H1 (cell line): Measurements from ENCODE around the gene DENND10. TPM values are rescaled to one million over a fixed set of nuclear protein-coding genes. Genes with fewer than 3 reads are reported as not detected.

Source experiments
- CTCF ChIA-PET: fragments of 300-600 bp; sonication (Branson Sonifier 250); formaldehyde crosslinking; loops from one replicate; lab custom pipeline; 2021; ENCODE audit not compliant: partially characterized antibody; lab: Charles Lee
- POLR2A ChIA-PET: fragments of 300-600 bp; sonication (Branson Sonifier 250); formaldehyde crosslinking; loops from one replicate; lab custom pipeline; 2021; ENCODE audit warnings: inconsistent platforms; ENCODE audit not compliant: partially characterized antibody; lab: Charles Lee
- DNase-seq, 2 experiments: peaks; one replicate each; pipeline versions ENCODE4 v3.0.0 to v3.0.0-alpha.2; 2010 to 2022; ENCODE audit warnings: low spot score in 2 of 2, low read depth in 1 of 2, mixed read lengths in 1 of 2
- FAIRE-seq: peaks from 2 replicates; lab custom pipeline; 2011; peaks lifted over from hg19 to GRCh38; lab: Jason Lieb, UNC
- H2AFZ ChIP-seq: 2 replicates; pipeline ENCODE4 v1.8.1; 2012; ENCODE audit warnings: low read length, inconsistent platforms
- H2AK5ac ChIP-seq: 2 replicates; pipeline ENCODE4 v1.6.1; 2013; ENCODE audit warnings: low read depth, low read length
- H2BK120ac ChIP-seq: replicated peaks from 2 replicates; pipeline ENCODE3; 2013; ENCODE audit warnings: low read depth, low read length, inconsistent platforms
- H2BK12ac ChIP-seq: 2 replicates; pipeline ENCODE4 v1.6.1; 2013; ENCODE audit warnings: low read depth, low read length
- H2BK15ac ChIP-seq: 2 replicates; pipeline ENCODE4 v1.6.1; 2013; ENCODE audit warnings: low read length
- H2BK20ac ChIP-seq: 2 replicates; pipeline ENCODE4 v1.6.1; 2013; ENCODE audit warnings: low read length
- H2BK5ac ChIP-seq: 2 replicates; pipeline ENCODE4 v1.6.1; 2013; ENCODE audit warnings: low read depth, low read length
- H3K14ac ChIP-seq: 2 replicates; pipeline ENCODE4 v1.6.1; 2013; ENCODE audit warnings: inconsistent platforms; ENCODE audit not compliant: insufficient read length
- H3K18ac ChIP-seq: 2 replicates; pipeline ENCODE4 v1.6.1; 2013; ENCODE audit warnings: low read length; ENCODE audit errors: extremely low read depth
- H3K23ac ChIP-seq: 2 replicates; pipeline ENCODE4 v1.6.1; 2013; ENCODE audit warnings: inconsistent platforms; ENCODE audit not compliant: insufficient read length
- H3K23me2 ChIP-seq: 2 replicates; pipeline ENCODE4 v1.6.1; 2013; ENCODE audit warnings: low read depth, low read length
- H3K27ac ChIP-seq: 2 replicates; pipeline ENCODE4 v1.6.1; 2011; ENCODE audit warnings: low read depth, low read length, inconsistent platforms
- H3K27me3 ChIP-seq, 4 experiments: replicated peaks in 1 of 4; 1 replicate in 1 of 4; 2 replicates in 3 of 4; pipeline versions ENCODE4 v1.6.1 to v1.8.1; 2011 to 2013; ENCODE audit warnings: low read length in 3 of 4, mild to moderate bottlenecking in 3 of 4, inconsistent platforms in 2 of 4, mixed read lengths in 2 of 4, moderate library complexity in 1 of 4; ENCODE audit not compliant: control insufficient read depth in 3 of 4, insufficient read depth in 3 of 4; ENCODE audit errors: extremely low read depth in 1 of 4
- H3K36me3 ChIP-seq, 4 experiments: 2 replicates each; pipeline versions ENCODE4 v1.6.1 to v1.8.1; 2011 to 2013; ENCODE audit warnings: mild to moderate bottlenecking in 4 of 4, low read length in 3 of 4, moderate library complexity in 2 of 4, control low read depth in 1 of 4, inconsistent platforms in 1 of 4; ENCODE audit not compliant: insufficient read depth in 4 of 4, control insufficient read depth in 2 of 4
- H3K4ac ChIP-seq: replicated peaks from 2 replicates; pipeline ENCODE3; 2013; ENCODE audit warnings: low read length, low read depth, mixed read lengths, inconsistent platforms; ENCODE audit not compliant: insufficient read length
- H3K4me1 ChIP-seq, 4 experiments: replicated peaks in 1 of 4; 1 replicate in 1 of 4; 2 replicates in 3 of 4; pipeline versions ENCODE4 v1.6.1 to v1.8.1; 2011 to 2013; ENCODE audit warnings: low read length in 3 of 4, inconsistent platforms in 2 of 4, mixed read lengths in 1 of 4; ENCODE audit not compliant: insufficient read depth in 4 of 4, control insufficient read depth in 3 of 4
- H3K4me2 ChIP-seq, 2 experiments: 2 replicates each; pipeline versions ENCODE4 v1.6.1 to v1.8.1; 2011 to 2013; ENCODE audit warnings: low read depth in 2 of 2, low read length in 2 of 2, control low read depth in 1 of 2, inconsistent platforms in 1 of 2, mild to moderate bottlenecking in 1 of 2; ENCODE audit not compliant: insufficient read depth in 1 of 2
- H3K4me3 ChIP-seq, 4 experiments: fragments of 200-600, 300-600 bp in 1 of 4; sonication (generic), shearing (Covaris generic), sonication (Bioruptor Twin) in 1 of 4; 2 replicates each; pipeline versions ENCODE4 v1.5.1 to v1.8.1; 2011 to 2016; ENCODE audit warnings: low read length in 4 of 4, low read depth in 3 of 4, control low read depth in 2 of 4, inconsistent platforms in 2 of 4, mild to moderate bottlenecking in 2 of 4, mixed read lengths in 1 of 4, moderate library complexity in 1 of 4; ENCODE audit not compliant: insufficient read depth in 2 of 4; ENCODE audit errors: extremely low read depth in 1 of 4
- H3K56ac ChIP-seq: replicated peaks from 2 replicates; pipeline ENCODE3; 2013; ENCODE audit warnings: low read depth, mild to moderate bottlenecking, mixed read lengths, low read length, inconsistent platforms; ENCODE audit not compliant: insufficient read length
- H3K79me1 ChIP-seq: 2 replicates; pipeline ENCODE4 v1.6.1; 2013; ENCODE audit warnings: low read depth, low read length, control low read depth
- H3K79me2 ChIP-seq, 2 experiments: 2 replicates each; pipeline versions ENCODE4 v1.6.1 to v1.8.1; 2012 to 2013; ENCODE audit warnings: low read length in 2 of 2, mild to moderate bottlenecking in 2 of 2, inconsistent platforms in 1 of 2; ENCODE audit not compliant: insufficient read depth in 2 of 2, control insufficient read depth in 1 of 2
- H3K9ac ChIP-seq, 4 experiments: replicated peaks in 1 of 4; 1 replicate in 1 of 4; 2 replicates in 3 of 4; pipeline versions ENCODE4 v1.6.1 to v1.8.1; 2011 to 2013; ENCODE audit warnings: low read depth in 3 of 4, low read length in 3 of 4, control low read depth in 2 of 4, mild to moderate bottlenecking in 2 of 4, moderate library complexity in 2 of 4, inconsistent platforms in 1 of 4; ENCODE audit errors: extremely low read depth in 1 of 4
- H3K9me3 ChIP-seq, 2 experiments: 2 replicates each; pipeline versions ENCODE4 v1.6.1 to v1.8.1; 2012 to 2013; ENCODE audit warnings: mild to moderate bottlenecking in 2 of 2, moderate library complexity in 2 of 2, control low read depth in 1 of 2, inconsistent platforms in 1 of 2, low read depth in 1 of 2, low read length in 1 of 2, mixed read lengths in 1 of 2; ENCODE audit not compliant: insufficient read depth in 2 of 2
- H4K20me1 ChIP-seq, 2 experiments: replicated peaks in 1 of 2; 2 replicates each; pipeline versions ENCODE3 to v1.8.1; 2011 to 2013; ENCODE audit warnings: inconsistent platforms in 2 of 2, low read length in 2 of 2, mild to moderate bottlenecking in 1 of 2; ENCODE audit not compliant: insufficient read depth in 2 of 2, control insufficient read depth in 1 of 2
- H4K5ac ChIP-seq: 2 replicates; pipeline ENCODE4 v1.6.1; 2013; ENCODE audit warnings: low read length, low read depth, mixed read lengths, inconsistent platforms; ENCODE audit not compliant: insufficient read length
- H4K8ac ChIP-seq: 2 replicates; pipeline ENCODE4 v1.8.0; 2013; ENCODE audit warnings: mild to moderate bottlenecking, moderate library complexity, low read length, inconsistent platforms; ENCODE audit not compliant: insufficient read depth; ENCODE audit errors: extremely low read depth
- H4K91ac ChIP-seq: replicated peaks from 2 replicates; pipeline ENCODE3; 2013; ENCODE audit warnings: low read length, mixed read lengths, inconsistent platforms; ENCODE audit not compliant: insufficient read length
- CBX5 ChIP-seq: fragments of 300-800, 300-1000 bp; sonication (generic); IDR thresholded peaks from 2 replicates; pipeline ENCODE4 v1.7.1; 2016; ENCODE audit warnings: antibody characterized with exemption, low read length, low read depth
- CHD2 ChIP-seq: IDR thresholded peaks from 2 replicates; pipeline ENCODE4 v1.6.1; 2012; ENCODE audit warnings: low read length, improper control_type of control experiment
- CREB1 ChIP-seq: IDR thresholded peaks from 2 replicates; pipeline ENCODE4 v1.6.1; 2012; ENCODE audit warnings: inconsistent platforms
- JUN ChIP-seq: IDR thresholded peaks from 2 replicates; pipeline ENCODE4 v1.6.1; 2011; ENCODE audit warnings: low read depth, mild to moderate bottlenecking, improper control_type of control experiment, low read length
- KDM4A ChIP-seq: IDR thresholded peaks from one replicate; pipeline ENCODE4 v1.7.1; 2012; ENCODE audit warnings: low read depth, mild to moderate bottlenecking, moderate library complexity, low read length, inconsistent platforms; ENCODE audit not compliant: severe bottlenecking
- SIX5 ChIP-seq: IDR thresholded peaks from 2 replicates; pipeline ENCODE4 v1.6.1; 2011; ENCODE audit warnings: mild to moderate bottlenecking, low read depth, low read length
- TAF7 ChIP-seq: optimal IDR thresholded peaks from 2 replicates; pipeline ENCODE3; 2011; ENCODE audit warnings: low read depth, mild to moderate bottlenecking, inconsistent platforms, low read length, moderate library complexity, borderline replicate concordance
- WGBS, 2 experiments: shearing (Covaris generic) in 1 of 2; methylation state at CpG; one replicate each; pipeline versions ENCODE4 v1.1.6 to v1.1.7; 2013 to 2015; ENCODE audit warnings: low lambda C conversion rate in 2 of 2, mixed read lengths in 2 of 2, inconsistent platforms in 1 of 2, low coverage in 1 of 2, missing lambda C conversion rate in 1 of 2; ENCODE audit not compliant: insufficient replicate concordance in 2 of 2, insufficient coverage in 1 of 2, insufficient read length in 1 of 2; ENCODE audit errors: extremely low coverage in 1 of 2, missing lambda C conversion rate in 1 of 2; 5-methylcytosine and 5-hydroxymethylcytosine counted together
- polyA plus RNA-seq, 7 experiments: library from polyadenylated mRNA; depleted of rRNA in 3 of 7; stranded (reverse) in 5 of 7; unstranded in 2 of 7; fragments of >200 nt in 5 of 7; fragments of 200-250 nt in 2 of 7; gene quantifications; 1 replicate in 5 of 7; 2 replicates in 1 of 7; 4 replicates in 1 of 7; pipeline versions ENCODE4 v1.2.1 to v1.2.3, GENCODE V29; 2011 to 2013; ENCODE audit warnings: missing spikeins in 2 of 7, mixed read lengths in 2 of 7
- total RNA-seq: library from RNA; stranded (reverse); fragmentation: NEBNext Ultra II Directional; extraction: Animal tissue kit (Norgen Biotek cat#: 25700); gene quantifications from 2 replicates; pipeline ENCODE4 v1.2.1, GENCODE V29; 2021

The DENND10 gene
- total and polyA plus RNA-seq, 2 of the 8 experiments (the other 6 are each of a cell fraction or from before 2014, with no cell fraction given), result 49.3 to 64.4 TPM

DNA sequence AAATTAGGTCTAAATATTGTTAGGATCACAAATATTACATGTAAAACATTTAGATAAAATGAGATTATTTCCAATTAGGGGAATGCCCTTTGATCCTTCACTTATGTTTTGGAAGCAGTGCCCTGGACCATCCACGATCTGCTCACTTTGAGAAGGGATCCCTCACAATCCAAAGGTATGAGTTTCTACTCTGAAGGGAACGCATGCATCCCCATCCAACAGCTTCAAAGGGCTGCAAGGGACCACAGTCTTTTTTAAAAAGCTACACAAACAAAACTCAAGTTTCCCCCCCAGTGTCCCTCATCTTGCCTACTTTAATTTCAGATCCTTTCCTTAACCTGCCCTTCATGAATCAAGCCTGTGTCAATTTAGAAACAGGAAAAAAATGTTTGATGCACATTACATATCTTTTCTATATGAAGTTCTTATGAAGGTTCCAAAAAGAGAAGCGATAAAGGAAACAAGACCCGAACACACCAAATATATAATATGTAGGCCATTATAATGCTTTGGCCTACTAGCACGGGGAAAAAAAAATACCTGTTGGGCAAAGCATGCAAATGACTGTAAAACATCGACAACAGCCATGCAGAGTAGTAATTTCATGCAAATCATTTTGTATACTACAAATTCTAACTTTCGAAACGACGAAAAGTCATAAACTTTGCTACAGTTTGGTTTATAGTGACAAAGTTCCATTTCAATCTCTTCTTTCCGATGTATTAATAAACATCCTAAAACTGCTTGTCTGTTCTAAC is 25.3 kb upstream of the DENND10 start:
- no peaks in the 10 kb centered on the region for H3K9me3 ChIP-seq
- no peak overlapping the region for H4K8ac ChIP-seq
- ChIA-PET POLR2A (interaction anchor here (0.7 to 4.2 kb wide), 10 partner anchors 8 to 121 kb away, joined by 3 to 30 read pairs (median 8); partner anchors contain the start of genes DENND10 and NANOS1), CTCF (no interaction called here)
- H3K14ac ChIP-seq, result no peak overlapping the region
- no peak overlapping the region for H2BK5ac ChIP-seq
- FAIRE-seq (no peak), DNase-seq (no peak)
- no peak overlapping the region for H2BK15ac ChIP-seq
- peak overlapping the region; percentile 21 for H4K5ac ChIP-seq
- TF ChIP-seq TAF7 (no peak), SIX5 (no peak), JUN (no peak), CBX5 (no peak), KDM4A (no peak), CREB1 (no peak), CHD2 (no peak)
- H3K4me2 ChIP-seq, result peak overlapping the region; percentile 71 to 73
- no peak overlapping the region for H3K18ac ChIP-seq
- no peak overlapping the region for H3K56ac ChIP-seq
- H3K4me1 ChIP-seq, result no peaks in the 10 kb centered on the region; a peak in 2 of 7 replicates
- WGBS, 2 experiments, result 73% methylated on average over 10 of the region's 10 CpGs; no CpG with 5 or more reads in 1 of the 2 experiments
- H3K27ac ChIP-seq, result no peak overlapping the region
- no peak overlapping the region for H2BK120ac ChIP-seq
- no peaks in the 10 kb centered on the region for H3K79me1 ChIP-seq
- no peak overlapping the region for H4K91ac ChIP-seq
- no peak overlapping the region for H3K4ac ChIP-seq
- no peak overlapping the region for H2AK5ac ChIP-seq
- H4K20me1 ChIP-seq, result peaks cover 12 to 17% of the 10 kb centered on the region in 2 experiments
- H3K79me2 ChIP-seq, result peaks cover 59 to 73% of the 10 kb centered on the region in 2 experiments
- no peak overlapping the region for H2BK20ac ChIP-seq
- H2AFZ ChIP-seq, result no peak overlapping the region
- peaks cover 11% of the 10 kb centered on the region for H3K23me2 ChIP-seq
- no peaks in the 10 kb centered on the region for H3K27me3 ChIP-seq
- peak overlapping the region; percentile 21 to 98 (median 60); a peak in 6 of 7 replicates for H3K9ac ChIP-seq
- peaks cover 0 to 12% (median 3%) of the 10 kb centered on the region in 4 experiments; a peak in 2 of 8 replicates for H3K36me3 ChIP-seq
- H3K4me3 ChIP-seq, result peak overlapping the region; percentile 77 to 96 (median 90); a peak in 7 of 8 replicates
- no peak overlapping the region for H2BK12ac ChIP-seq
- no peak overlapping the region for H3K23ac ChIP-seq
